T-helper 1 cell (primary cell): ENCODE data around the gene GRB10.

ENCODE experiments used
- DNase-seq, 5 donors: peaks; one replicate each; pipeline ENCODE4 v3.0.0-alpha.2; 2012 to 2020

Gene GRB10

DNA sequence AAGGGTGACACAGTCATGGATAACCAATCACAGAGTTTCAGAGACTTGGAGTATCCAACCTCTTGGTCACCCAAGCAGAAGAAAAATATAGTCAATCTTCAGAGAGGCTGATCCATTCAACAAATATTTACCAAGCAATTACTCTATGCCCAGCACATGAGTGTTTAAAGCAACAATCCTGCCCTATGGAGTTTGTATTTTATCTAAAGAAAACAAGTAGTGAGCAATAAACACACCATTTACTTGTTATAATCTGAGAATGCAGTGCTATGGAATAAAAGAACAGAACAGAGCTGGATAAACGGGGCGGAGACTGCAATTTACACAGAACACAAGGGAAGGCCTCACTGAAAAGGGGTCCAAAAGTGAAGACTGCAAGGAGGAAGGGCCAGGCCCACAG is 63.8 kb downstream of the GRB10 start:
- DNase-seq, result no peak

- DNase-seq, result no peak
Measured at GRCh38 chr7:50718311-50718710, 64.4 kb downstream of the GRB10 start.

- DNase-seq, result no peak
Measured at GRCh38 chr7:50717181-50717580, 65.5 kb downstream of the GRB10 start.

DNA sequence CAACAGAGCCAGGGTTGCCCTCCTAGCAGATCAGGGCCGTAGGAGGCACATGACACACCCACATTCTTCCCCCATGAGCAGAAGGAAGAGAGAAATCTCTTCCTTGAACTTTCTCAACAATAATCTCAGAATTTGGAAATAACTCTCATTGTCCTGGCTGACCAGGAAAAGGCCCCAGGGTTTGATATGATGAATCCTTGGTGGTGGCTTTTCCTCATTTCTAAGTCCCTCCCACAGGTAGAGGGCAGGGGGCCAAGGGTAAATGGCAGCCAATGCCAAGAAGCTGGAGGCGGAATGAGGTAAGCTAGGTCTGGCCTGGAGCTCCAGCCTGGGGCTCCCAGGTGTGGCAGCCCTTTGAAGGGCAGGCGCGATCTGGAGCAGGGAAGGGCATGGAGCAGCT is 67.8 kb downstream of the GRB10 start:
- no peak for DNase-seq

GRCh38 chr7:50713123-50713965 is 69.4 kb downstream of the GRB10 start:
- DNase-seq, result no peak

- no peak for DNase-seq
Measured at GRCh38 chr7:50712252-50713122, 70.2 kb downstream of the GRB10 start.

DNA sequence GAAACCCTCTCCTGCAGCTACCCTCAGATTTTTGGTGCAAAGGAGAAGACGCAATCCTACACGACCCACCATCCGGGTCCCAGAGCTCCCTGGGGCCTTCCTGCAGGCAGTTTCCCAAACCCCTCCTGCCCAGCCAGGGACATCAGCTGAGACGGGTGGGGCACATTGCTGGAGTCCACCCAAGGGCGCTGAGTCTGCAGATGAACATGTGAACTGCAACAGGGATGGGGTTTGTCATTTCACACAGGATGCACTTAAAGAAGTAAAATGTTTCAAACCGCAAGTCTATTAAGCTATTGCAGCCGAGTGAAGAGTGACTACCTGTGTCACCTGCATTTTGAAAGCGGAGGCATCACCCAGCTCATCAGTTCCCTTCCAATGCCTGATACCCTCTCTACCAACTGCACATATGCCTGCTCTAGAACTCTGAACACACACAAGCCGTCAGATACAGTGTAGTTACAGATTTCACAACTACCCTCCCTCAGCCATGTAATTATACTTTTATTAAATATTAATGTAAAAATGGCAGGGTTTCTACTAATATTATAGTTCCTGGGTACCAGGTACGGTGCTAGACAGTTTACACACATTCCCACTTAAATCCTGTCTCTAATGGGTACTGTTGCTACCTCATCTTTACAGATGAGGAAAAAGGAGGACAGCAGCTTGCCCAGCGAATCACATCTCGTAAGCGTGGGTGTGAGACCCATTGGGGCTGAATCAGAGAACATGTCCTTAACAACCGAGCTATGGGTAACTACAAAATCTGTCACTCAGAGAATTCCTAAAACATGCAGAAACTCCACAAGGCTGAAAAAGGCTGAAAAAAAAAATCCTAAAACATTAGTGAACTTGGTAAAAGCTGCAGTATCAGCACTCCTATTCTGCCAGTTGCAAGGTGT is 71.2 kb downstream of the GRB10 start:
- DNase-seq, result no peak

DNA sequence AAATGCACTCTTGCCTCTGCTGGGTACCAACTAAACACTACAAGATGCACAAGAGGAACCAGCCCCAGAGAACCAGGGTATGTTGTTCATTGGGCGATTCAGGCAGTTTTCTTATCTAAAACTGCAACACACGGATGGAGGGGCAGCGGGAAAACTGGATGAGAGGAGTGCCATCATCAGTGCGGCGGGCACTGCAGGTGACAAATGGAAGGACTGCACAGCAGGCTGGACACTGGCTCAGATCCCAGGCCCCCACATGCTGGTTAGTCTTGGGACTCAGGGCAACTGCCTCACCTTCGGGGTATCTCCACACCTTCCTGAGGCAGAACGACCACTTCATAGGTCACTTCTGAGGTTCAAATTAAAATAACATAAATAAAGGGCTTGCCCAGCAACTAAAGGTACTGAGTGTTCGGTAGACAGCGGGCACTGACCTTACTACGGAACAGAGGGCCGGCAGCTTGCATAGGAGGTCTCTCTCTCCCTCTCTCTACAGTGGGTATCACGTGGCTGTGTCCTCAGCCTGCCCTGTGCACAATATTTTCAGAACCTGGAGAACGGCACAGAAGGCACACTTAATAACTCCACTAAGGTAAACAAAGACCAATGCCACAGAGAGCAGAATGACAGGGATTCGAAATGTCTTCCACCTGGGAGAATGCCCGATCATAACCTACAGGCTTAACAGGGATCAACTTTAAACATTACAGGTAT is 72.1 kb downstream of the GRB10 start:
- no peak for DNase-seq

GRCh38 chr7:50709151-50709550 is 73.5 kb downstream of the GRB10 start:
- DNase-seq, result no peak

- no peak for DNase-seq
Measured at GRCh38 chr7:50707236-50708006, 75.3 kb downstream of the GRB10 start.

DNA sequence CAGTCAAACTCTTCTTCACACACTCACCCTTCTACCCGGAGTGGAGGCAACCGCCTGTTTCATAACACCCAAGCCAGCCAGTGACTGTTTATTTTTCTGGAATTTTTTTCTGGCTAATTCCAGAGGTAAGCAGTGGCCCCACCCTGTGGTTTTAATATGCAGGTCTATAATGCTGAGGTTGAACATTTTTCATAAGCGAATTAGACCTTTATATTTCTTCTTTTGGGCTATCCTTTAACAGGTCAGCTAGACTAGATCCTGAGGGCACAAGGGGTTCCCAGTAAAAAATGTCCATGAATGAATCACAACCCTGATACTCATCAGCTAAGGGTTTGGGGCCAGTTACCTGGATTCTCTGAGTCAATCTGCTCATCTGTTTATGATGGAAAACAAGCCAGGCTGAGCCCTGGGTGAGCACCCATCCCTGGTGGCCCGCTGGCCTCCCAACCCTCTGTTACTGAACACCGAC is 76.2 kb downstream of the GRB10 start:
- DNase-seq, result no peak

DNA sequence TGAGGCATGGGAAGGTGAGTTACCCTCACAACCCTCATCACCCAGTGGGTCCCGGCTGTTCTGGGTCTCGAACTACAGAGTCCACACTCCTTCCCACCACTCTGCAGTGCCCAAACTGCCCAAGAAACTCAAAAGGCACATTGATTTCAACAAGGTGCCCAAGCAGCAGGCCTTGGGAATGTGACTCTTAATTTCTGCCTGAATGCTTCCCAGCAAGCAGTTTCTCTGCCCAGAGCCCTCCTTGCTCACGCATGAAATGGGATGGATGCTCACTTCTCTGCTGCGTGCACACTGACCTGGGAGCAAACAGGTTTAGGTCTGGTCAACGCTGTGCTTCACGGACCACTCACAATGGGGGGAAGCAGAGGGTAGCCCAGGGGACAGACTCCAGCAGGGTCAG is 77.9 kb downstream of the GRB10 start:
- DNase-seq, result no peak

DNA sequence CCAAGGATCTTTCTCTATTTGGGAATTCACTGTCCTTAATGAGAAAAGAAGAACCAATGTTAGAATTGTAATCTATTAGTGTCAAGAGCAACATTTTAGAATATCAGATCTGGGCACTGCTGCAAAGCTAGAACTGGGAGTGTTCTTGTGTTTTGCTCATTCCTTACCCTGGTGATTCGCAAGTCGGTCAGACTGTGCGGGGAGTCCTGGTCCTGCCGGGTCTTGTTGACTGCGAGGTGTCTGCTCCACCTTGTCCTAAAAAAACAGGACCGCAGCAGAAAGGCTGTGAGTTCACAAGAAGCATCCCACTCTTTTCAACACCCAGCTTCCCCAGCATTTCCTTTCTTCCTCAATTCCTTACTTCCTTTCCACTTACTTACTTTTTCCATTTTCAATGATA is 79.0 kb downstream of the GRB10 start:
- DNase-seq, result no peak

- DNase-seq, result no peak
Measured at GRCh38 chr7:50699143-50699542, 83.6 kb downstream of the GRB10 start.

- DNase-seq, result no peak
Measured at GRCh38 chr7:50697748-50698147, 84.9 kb downstream of the GRB10 start.

DNA sequence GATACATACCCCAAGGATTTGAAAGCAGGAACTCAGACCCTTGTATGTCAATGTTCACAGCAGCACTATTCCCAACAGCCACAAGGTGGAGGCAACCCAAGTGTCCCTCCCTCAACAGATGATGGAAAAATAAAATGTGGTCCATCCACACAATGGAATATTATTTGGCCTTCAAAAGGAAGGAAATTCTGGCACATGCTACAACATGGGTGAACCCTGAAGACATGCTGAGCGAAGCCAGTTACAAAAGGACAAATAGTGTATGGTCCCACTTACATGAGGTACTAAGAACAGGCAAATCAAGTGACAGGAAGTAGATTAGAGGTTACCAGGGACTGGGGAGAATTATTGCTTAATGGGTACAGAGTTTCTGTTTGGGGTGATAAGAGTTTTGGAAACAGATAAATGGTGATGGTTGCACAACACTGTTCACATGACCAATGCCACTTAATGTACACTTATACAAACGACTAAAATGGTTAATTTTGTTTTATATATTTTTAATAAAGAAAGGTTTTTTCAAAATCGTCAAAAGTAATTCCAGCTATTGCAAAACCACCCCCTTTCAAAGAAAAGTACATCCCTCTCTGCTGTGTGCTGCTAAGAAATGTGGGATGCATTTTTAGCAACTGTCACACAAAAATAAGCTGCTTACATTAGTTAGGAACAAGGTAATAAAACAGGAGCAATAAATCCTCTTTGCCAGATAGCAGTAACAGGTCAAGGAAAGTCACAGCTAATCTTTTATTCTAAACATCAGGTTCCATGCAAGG is 85.7 kb downstream of the GRB10 start:
- no peak for DNase-seq

DNA sequence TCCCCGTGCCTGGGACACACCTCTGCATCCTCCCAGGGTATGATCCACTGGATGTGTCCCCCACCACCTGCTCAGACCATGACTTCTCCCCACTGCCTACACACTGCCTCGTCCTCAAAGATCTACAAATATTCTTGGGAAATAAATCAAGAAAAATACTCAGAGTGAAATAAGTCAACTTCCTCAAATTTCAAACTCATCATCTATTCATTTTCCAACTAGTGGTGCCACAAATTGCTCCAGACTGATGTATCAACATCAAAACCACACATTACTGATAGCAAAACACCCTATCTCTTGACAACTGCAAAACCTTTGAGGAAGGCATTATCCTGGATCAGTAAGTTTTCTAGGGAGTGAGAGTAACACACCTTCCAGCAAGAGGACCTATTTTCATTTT is 87.7 kb downstream of the GRB10 start:
- DNase-seq, result no peak

- DNase-seq, result no peak
Measured at GRCh38 chr7:50693455-50694130, 89.1 kb downstream of the GRB10 start.

DNA sequence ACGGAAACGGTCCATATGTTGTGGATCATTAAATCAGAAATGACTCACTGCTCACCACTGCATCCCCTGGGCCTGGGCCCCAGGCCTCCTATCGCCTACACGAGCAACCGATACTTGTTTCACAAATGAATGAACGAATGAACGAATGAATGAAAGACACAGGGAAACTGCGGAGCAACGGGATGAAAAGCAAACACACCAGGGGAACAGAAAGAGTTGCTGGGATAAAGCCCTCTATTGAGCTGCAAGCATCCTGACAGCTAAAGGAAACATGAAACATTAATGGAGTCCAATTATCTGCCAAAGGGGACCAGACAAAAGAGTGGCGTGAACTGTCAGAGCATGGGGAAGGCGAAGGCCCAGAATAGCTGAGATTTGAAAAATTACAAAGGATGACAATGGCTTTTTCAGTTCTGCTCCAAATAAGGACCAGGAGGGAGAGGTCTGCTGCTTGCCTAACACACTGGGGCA is 92.1 kb downstream of the GRB10 start:
- DNase-seq, result no peak

GRCh38 chr7:50688226-50688590 is 94.5 kb downstream of the GRB10 start:
- DNase-seq, result no peak
